GM23338 (cell line): Measurements from ENCODE around the gene COL4A2. TPM values are rescaled to one million over a fixed set of nuclear protein-coding genes. Genes with fewer than 3 reads are reported as not detected.

Source experiments
- ATAC-seq: fragments of 200-7000 bp; cut with Tn5 transposase; 3 replicates; pipeline ENCODE4 v1.9.1; 2020
- DNase-seq: peaks from one replicate; pipeline ENCODE4 v3.0.0-alpha.2; 2015; ENCODE audit warnings: low spot score
- H2AFZ ChIP-seq: fragments of 200-600 bp; sonication (generic); 2 replicates; pipeline ENCODE4 v1.8.0; 2016; ENCODE audit warnings: antibody characterized with exemption, mild to moderate bottlenecking, moderate library complexity
- H3F3A ChIP-seq: fragments of 200-600 bp; sonication (generic); replicated peaks from 2 replicates; pipeline ENCODE4 v1.8.0; 2017; ENCODE audit warnings: antibody characterized with exemption, mixed run types, low read depth
- H3K27ac ChIP-seq: fragments of 200-600 bp; sonication (generic); 2 replicates; pipeline ENCODE4 v1.6.1; 2016; ENCODE audit warnings: low read depth
- H3K27me3 ChIP-seq: fragments of 200-600 bp; sonication (generic); 2 replicates; pipeline ENCODE4 v1.8.0; 2016; ENCODE audit warnings: mild to moderate bottlenecking, mixed run types, moderate library complexity; ENCODE audit not compliant: insufficient read depth
- H3K36me3 ChIP-seq: fragments of 200-600 bp; sonication (generic); 2 replicates; pipeline ENCODE4 v1.8.0; 2016; ENCODE audit warnings: mild to moderate bottlenecking; ENCODE audit not compliant: insufficient read depth
- H3K4me1 ChIP-seq: fragments of 200-600 bp; sonication (generic); 2 replicates; pipeline ENCODE4 v1.8.0; 2016; ENCODE audit warnings: mild to moderate bottlenecking, moderate library complexity; ENCODE audit not compliant: insufficient read depth
- H3K4me2 ChIP-seq: fragments of 200-600 bp; sonication (generic); 2 replicates; pipeline ENCODE4 v1.7.1; 2017; ENCODE audit warnings: mixed run types
- H3K4me3 ChIP-seq: fragments of 200-600 bp; sonication (generic); 2 replicates; pipeline ENCODE4 v1.6.1; 2016; ENCODE audit warnings: mixed run types
- H3K79me2 ChIP-seq: fragments of 200-600 bp; sonication (generic); replicated peaks from 2 replicates; pipeline ENCODE4 v1.8.0; 2017; ENCODE audit warnings: mild to moderate bottlenecking; ENCODE audit not compliant: insufficient read depth
- H3K9me2 ChIP-seq: fragments of 200-600 bp; sonication (generic); 2 replicates; pipeline ENCODE4 v1.8.0; 2017; ENCODE audit not compliant: insufficient read depth
- H4K20me1 ChIP-seq: fragments of 200-600 bp; sonication (generic); replicated peaks from 2 replicates; pipeline ENCODE4 v1.8.0; 2017; ENCODE audit warnings: mild to moderate bottlenecking; ENCODE audit not compliant: insufficient read depth
- H3K27ac Mint-ChIP-seq: 2 replicates; pipeline ENCODE4 v1.8.0; 2020; ENCODE audit warnings: inconsistent platforms, mild to moderate bottlenecking, moderate library complexity, mixed read lengths
- H3K27me3 Mint-ChIP-seq: 3 replicates; pipeline ENCODE4 v1.8.0; 2022; ENCODE audit warnings: low read depth, mild to moderate bottlenecking, moderate library complexity, mixed read lengths, inconsistent platforms; ENCODE audit not compliant: insufficient read depth, poor library complexity
- H3K36me3 Mint-ChIP-seq: 3 replicates; pipeline ENCODE4 v1.8.0; 2021; ENCODE audit warnings: low read depth, mild to moderate bottlenecking, inconsistent platforms, moderate library complexity, mixed read lengths
- H3K4me1 Mint-ChIP-seq: 3 replicates; pipeline ENCODE4 v1.8.0; 2020; ENCODE audit warnings: mild to moderate bottlenecking, inconsistent platforms, mixed read lengths
- H3K4me3 Mint-ChIP-seq: 3 replicates; pipeline ENCODE4 v1.8.0; 2021; ENCODE audit warnings: moderate library complexity, mild to moderate bottlenecking, inconsistent platforms, mixed read lengths
- H3K9me3 Mint-ChIP-seq: 3 replicates; pipeline ENCODE4 v1.8.0; 2020; ENCODE audit warnings: moderate library complexity, mild to moderate bottlenecking, inconsistent platforms, mixed read lengths
- CREB1 ChIP-seq: fragments of 250-450 bp; sonication (Bioruptor Pico); IDR thresholded peaks from 2 replicates; pipeline ENCODE4 v1.5.0; 2020; ENCODE audit warnings: low read depth, mild to moderate bottlenecking, moderate library complexity
- EZH2phosphoT487 ChIP-seq: fragments of 200-600 bp; sonication (generic); IDR thresholded peaks from one replicate; pipeline ENCODE4 v1.8.1; 2018; ENCODE audit warnings: antibody characterized with exemption; ENCODE audit not compliant: unreplicated experiment
- JUNB ChIP-seq: IDR thresholded peaks from one replicate; pipeline ENCODE4 v1.6.1; 2016; ENCODE audit warnings: antibody characterized with exemption; ENCODE audit not compliant: unreplicated experiment
- NANOG ChIP-seq: IDR thresholded peaks from 2 replicates; pipeline ENCODE4 v1.6.1; 2016; ENCODE audit warnings: antibody characterized with exemption, borderline replicate concordance
- POLR2AphosphoS5 ChIP-seq: IDR thresholded peaks from 2 replicates; pipeline ENCODE4 v1.6.1; 2016; ENCODE audit warnings: antibody characterized with exemption, low read depth
- REST ChIP-seq: IDR thresholded peaks from one replicate; pipeline ENCODE4 v1.6.1; 2018; ENCODE audit warnings: antibody characterized with exemption; ENCODE audit not compliant: unreplicated experiment
- ZNF114 ChIP-seq: fragments of 250-450 bp; sonication (Bioruptor Pico); IDR thresholded peaks from 2 replicates; pipeline ENCODE4 v1.5.0; 2020; ENCODE audit warnings: mild to moderate bottlenecking, moderate library complexity
- ZNF331 ChIP-seq: fragments of 250-450 bp; sonication (Bioruptor Pico); IDR thresholded peaks from 2 replicates; pipeline ENCODE4 v1.5.0; 2020; ENCODE audit warnings: low read depth, mild to moderate bottlenecking, moderate library complexity
- polyA plus RNA-seq: library from polyadenylated mRNA; unstranded; fragments of >200 nt; fragmentation: Nextera tagmentation; extraction: Ambion mirVana; gene quantifications from 2 replicates; pipeline ENCODE4 v1.2.1, GENCODE V29; 2016
- total RNA-seq: library from RNA; depleted of rRNA; stranded (reverse); fragments of >200 nt; shearing (Covaris generic); gene quantifications from 2 replicates; pipeline ENCODE4 v1.2.3, GENCODE V29; 2014

The COL4A2 gene
- total and polyA plus RNA-seq, 2 experiments from 2014 or later: 37.4 to 131 TPM

GRCh38 chr13:110382830-110383229, 75.7 kb downstream of the COL4A2 start (continued):
- no peak for TF ChIP-seq JUNB
- no peak for TF ChIP-seq ZNF331 (CRISPR knock-in tag)
- TF ChIP-seq POLR2AphosphoS5: no peak

GRCh38 chr13:110387451-110388107, 80.5 kb downstream of the COL4A2 start:
- peak; percentile 90 for ATAC-seq

More at GRCh38 chr13:110387451-110388107, 80.5 kb downstream of the COL4A2 start:
- peaks cover 25% of the 10 kb centered on the region for H3K4me1 Mint-ChIP-seq
- Histone ChIP-seq H2AFZ (no peak overlapping the region), H3K4me3 (no peak overlapping the region), H3K27ac (peak overlapping the region; percentile 84), H3K4me2 (peak overlapping the region; percentile 57; the same call in 1 of the 2 replicates), H3K79me2 (peaks cover 5% of the 10 kb centered on the region; the same call in 1 of the 2 replicates), H3F3A (peaks cover 8% of the 10 kb centered on the region; the same call in 1 of the 2 replicates), H3K9me2 (peaks cover 3% of the 10 kb centered on the region; the same call in 1 of the 2 replicates), H3K36me3 (no peaks in the 10 kb centered on the region), H3K4me1 (peaks cover 23% of the 10 kb centered on the region), H3K27me3 (no peaks in the 10 kb centered on the region), H4K20me1 (no peaks in the 10 kb centered on the region)
- peaks cover 34% of the 10 kb centered on the region for H3K36me3 Mint-ChIP-seq
- peaks cover 10% of the 10 kb centered on the region for H3K27me3 Mint-ChIP-seq
- H3K9me3 Mint-ChIP-seq: peaks cover 27% of the 10 kb centered on the region
- H3K27ac Mint-ChIP-seq: peak overlapping the region; percentile 64; the same call in 1 of the 2 replicates
- TF ChIP-seq CREB1 (CRISPR knock-in tag) (no peak), ZNF331 (CRISPR knock-in tag) (no peak), REST (no peak), ZNF114 (CRISPR knock-in tag) (no peak), NANOG (no peak), EZH2phosphoT487 (no peak)
- peak; percentile 62 for DNase-seq
- no peak overlapping the region for H3K4me3 Mint-ChIP-seq
